PC-3 (cell line): ENCODE results near the gene MS4A14. TPM values are rescaled to one million over a fixed set of nuclear protein-coding genes. Genes with fewer than 3 reads are reported as not detected.

Experiments used
- ATAC-seq: fragments of 200-7000 bp; cut with Tn5 transposase; 2 replicates; pipeline ENCODE4 v1.9.1; 2020; ENCODE audit warnings: mild to moderate bottlenecking, moderate library complexity
- BruUV-seq: library from RNA; stranded (reverse); fragments of 400-500 nt; replicated peaks from 2 replicates; lab custom pipeline; 2021; lab: Mats Ljungman, UMichigan
- CTCF ChIA-PET: fragments of 300-600 bp; sonication (Branson Sonifier 250); formaldehyde crosslinking; loops from one replicate; lab custom pipeline; 2022; ENCODE audit warnings: antibody characterized with exemption; lab: Charles Lee
- POLR2A ChIA-PET: fragments of 300-600 bp; sonication (Branson Sonifier 250); formaldehyde crosslinking; loops from one replicate; lab custom pipeline; 2022; ENCODE audit warnings: antibody characterized with exemption; ENCODE audit not compliant: unreplicated experiment; lab: Charles Lee
- DNase-seq: peaks from one replicate; pipeline ENCODE4 v3.0.0-alpha.2; 2015
- H2AFZ ChIP-seq: fragments of 300-600 bp; sonication (generic); 2 replicates; pipeline ENCODE4 v1.6.0; 2016; ENCODE audit warnings: antibody characterized with exemption, low read length
- H3F3A ChIP-seq: fragments of 300-600 bp; sonication (generic); one replicate; pipeline ENCODE4 v1.6.0; 2017; ENCODE audit warnings: antibody characterized with exemption, low read length, control low read depth, mild to moderate bottlenecking; ENCODE audit not compliant: unreplicated experiment
- H3K27ac ChIP-seq: fragments of 300-600 bp; sonication (generic); 2 replicates; pipeline ENCODE4 v1.5.1; 2016; ENCODE audit warnings: mild to moderate bottlenecking, low read length
- H3K27me3 ChIP-seq: fragments of 300-600 bp; sonication (generic); 2 replicates; pipeline ENCODE4 v1.6.1; 2016; ENCODE audit warnings: low read length, mixed read lengths
- H3K36me3 ChIP-seq: fragments of 300-600 bp; sonication (generic); 2 replicates; pipeline ENCODE4 v1.6.1; 2016; ENCODE audit warnings: low read depth, mixed run types, low read length, mixed read lengths
- H3K4me1 ChIP-seq: fragments of 300-600 bp; sonication (generic); 2 replicates; pipeline ENCODE4 v1.5.1; 2016; ENCODE audit warnings: low read length; ENCODE audit not compliant: insufficient read depth
- H3K4me2 ChIP-seq: fragments of 300-600 bp; sonication (generic); 2 replicates; pipeline ENCODE4 v1.6.0; 2016; ENCODE audit warnings: low read length
- H3K4me3 ChIP-seq: fragments of 300-600 bp; sonication (generic); 2 replicates; pipeline ENCODE4 v1.5.1; 2016; ENCODE audit warnings: mild to moderate bottlenecking, low read length, mixed read lengths
- H3K79me2 ChIP-seq: fragments of 300-600 bp; sonication (generic); 2 replicates; pipeline ENCODE4 v1.6.1; 2017; ENCODE audit warnings: low read length, mixed read lengths
- H3K9ac ChIP-seq: fragments of 300-600 bp; sonication (generic); 2 replicates; pipeline ENCODE4 v1.6.0; 2016; ENCODE audit warnings: mild to moderate bottlenecking, low read length
- H3K9me2 ChIP-seq: fragments of 300-600 bp; sonication (generic); replicated peaks from 2 replicates; pipeline ENCODE4 v1.6.1; 2016; ENCODE audit warnings: mixed run types, low read length, mixed read lengths
- H3K9me3 ChIP-seq: fragments of 300-600 bp; sonication (generic); 2 replicates; pipeline ENCODE4 v1.6.1; 2016; ENCODE audit warnings: low read length, mixed read lengths
- H4K20me1 ChIP-seq: fragments of 300-600 bp; sonication (generic); 2 replicates; pipeline ENCODE4 v1.6.1; 2016; ENCODE audit warnings: low read length, mixed read lengths
- CTCF ChIP-seq: fragments of 300-600 bp; sonication (generic); conservative IDR thresholded peaks from 2 replicates; pipeline ENCODE4 v1.5.1; 2017; ENCODE audit warnings: antibody characterized with exemption, low read depth, mild to moderate bottlenecking, low read length
- EZH2 ChIP-seq: fragments of 300-600 bp; sonication (generic); IDR thresholded peaks from one replicate; pipeline ENCODE4 v1.6.1; 2017; ENCODE audit warnings: antibody characterized with exemption, mild to moderate bottlenecking, low read length; ENCODE audit not compliant: unreplicated experiment
- EZH2phosphoT487 ChIP-seq: fragments of 300-600 bp; sonication (generic); IDR thresholded peaks from 2 replicates; pipeline ENCODE4 v1.6.1; 2018; ENCODE audit warnings: mild to moderate bottlenecking, antibody characterized with exemption, low read length, borderline replicate concordance
- intact Hi-C: fragments of 100-400 bp; cut with micrococcal nuclease; formaldehyde crosslinking; loops from 2 replicates; pipeline ENCODE4 v1.9.0; 2023
- total RNA-seq: library from RNA; depleted of rRNA; stranded (reverse); fragments of >200 nt; gene quantifications from 2 replicates; pipeline ENCODE4 v1.2.3, GENCODE V29; 2014

MS4A14 gene
- total RNA-seq, 1 experiment from 2014 or later = 0.07 TPM

GRCh38 chr11:60367009-60367408, 29.2 kb upstream of the MS4A14 start:
- ATAC-seq (no peak), DNase-seq (no peak)
- Histone ChIP-seq H3K9ac (no peak overlapping the region), H3K27me3 (peaks cover 9% of the 10 kb centered on the region; the same call in 1 of the 2 replicates), H3K36me3 (no peaks in the 10 kb centered on the region), H3K27ac (no peak overlapping the region), H3K4me1 (peaks cover 27% of the 10 kb centered on the region), H3K4me3 (no peak overlapping the region), H3F3A (peaks cover 11% of the 10 kb centered on the region), H3K9me3 (no peaks in the 10 kb centered on the region), H2AFZ (no peak overlapping the region), H3K4me2 (no peak overlapping the region), H3K79me2 (no peaks in the 10 kb centered on the region), H3K9me2 (no peaks in the 10 kb centered on the region), H4K20me1 (no peaks in the 10 kb centered on the region)
- TF ChIP-seq EZH2phosphoT487 = no peak
- no peak for TF ChIP-seq EZH2
- TF ChIP-seq CTCF = no peak
- ChIA-PET POLR2A (no interaction called here), CTCF (no interaction called here)
- intact Hi-C loops = no loop called here
- BruUV-seq = no TSS peak

- ATAC-seq = no peak
- Histone ChIP-seq H2AFZ (no peak overlapping the region), H3K9me3 (no peaks in the 10 kb centered on the region), H3K4me2 (no peak overlapping the region), H3K9me2 (no peaks in the 10 kb centered on the region), H3K36me3 (no peaks in the 10 kb centered on the region), H3K4me1 (peaks cover 29% of the 10 kb centered on the region), H3K79me2 (no peaks in the 10 kb centered on the region), H3K9ac (no peak overlapping the region), H3F3A (peaks cover 11% of the 10 kb centered on the region), H3K4me3 (no peak overlapping the region), H4K20me1 (no peaks in the 10 kb centered on the region), H3K27ac (no peak overlapping the region), H3K27me3 (peaks cover 9% of the 10 kb centered on the region; the same call in 1 of the 2 replicates)
- CTCF ChIA-PET = no interaction called here
- DNase-seq = no peak
- intact Hi-C loops = no loop called here
- POLR2A ChIA-PET = no interaction called here
- no TSS peak for BruUV-seq
- no peak for TF ChIP-seq EZH2phosphoT487
- no peak for TF ChIP-seq CTCF
- TF ChIP-seq EZH2 = no peak
Observed at GRCh38 chr11:60367896-60368295, 28.4 kb upstream of the MS4A14 start.

- no TSS peak for BruUV-seq
- Histone ChIP-seq H3K4me2 (peak overlapping the region; percentile 88), H3F3A (peaks cover 11% of the 10 kb centered on the region), H3K27me3 (no peaks in the 10 kb centered on the region), H4K20me1 (no peaks in the 10 kb centered on the region), H3K27ac (peak overlapping the region; percentile 97), H3K4me1 (peaks cover 33% of the 10 kb centered on the region), H3K79me2 (no peaks in the 10 kb centered on the region), H3K9me2 (no peaks in the 10 kb centered on the region), H3K36me3 (no peaks in the 10 kb centered on the region), H3K9me3 (no peaks in the 10 kb centered on the region), H2AFZ (no peak overlapping the region), H3K9ac (peak overlapping the region; percentile 67), H3K4me3 (peak overlapping the region; percentile 53)
- no peak for TF ChIP-seq EZH2phosphoT487
- peak; percentile 17; the same call in 1 of the 2 replicates for TF ChIP-seq CTCF
- no peak for TF ChIP-seq EZH2
- intact Hi-C loops = no loop called here
- ChIA-PET POLR2A (no interaction called here), CTCF (no interaction called here)
- peak; percentile 65 for DNase-seq
- peak; percentile 34 for ATAC-seq
Observed at GRCh38 chr11:60370252-60370810, 25.9 kb upstream of the MS4A14 start.
